Measurements from ENCODE around the gene CALML3. TPM values are rescaled to one million over a fixed set of nuclear protein-coding genes. Genes with fewer than 3 reads are reported as not detected.

The CALML3 gene
- total and polyA plus RNA-seq, 2 of the 13 experiments (the other 11 are each of a cell fraction or from before 2014, with no cell fraction given) = not detected

DNA sequence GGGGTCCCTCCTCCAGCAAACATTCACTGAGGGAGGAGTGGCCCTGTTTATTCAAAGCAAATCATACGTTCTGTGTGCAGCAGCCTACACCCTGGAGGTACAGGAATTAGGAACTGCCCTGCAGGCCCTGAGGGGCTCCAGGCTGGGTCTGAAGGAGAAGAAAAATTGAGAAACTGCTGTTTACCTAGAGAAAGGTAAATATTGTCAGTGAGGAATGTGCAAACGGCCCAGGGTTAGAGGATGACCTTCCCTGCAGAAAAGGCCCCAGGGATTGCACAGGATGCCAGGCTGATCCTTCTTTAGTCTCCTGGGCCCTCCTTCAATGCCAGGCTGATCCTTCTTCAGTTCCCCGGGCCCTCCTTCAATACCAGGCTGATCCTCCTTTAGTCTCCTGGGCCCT is 31.1 kb upstream of the CALML3 start:
- H3K4me2 ChIP-seq (ENCODE audit: low read depth, low read length) = peak overlapping the region; percentile 64
- POLR2A ChIA-PET = interaction anchor here (1.3 to 1.7 kb wide), 2 partner anchors 47 to 54 kb away, joined by 5 to 7 read pairs; no protein-coding TSS in a partner anchor
- H3K27ac ChIP-seq (ENCODE audit: extremely low read length, insufficient read depth, low read length) = no peak overlapping the region
- H3K4me1 ChIP-seq (ENCODE audit: insufficient read depth, low read length) = peaks cover 54% of the 10 kb centered on the region
- no peaks in the 10 kb centered on the region for H4K20me1 ChIP-seq (ENCODE audit: insufficient read depth, low read length)
- no peaks in the 10 kb centered on the region for H3K36me3 ChIP-seq (replicated peaks in 1 of 2; ENCODE audit: control insufficient read depth in 1 of 2, insufficient read depth in 2 of 2, low read length in 2 of 2)
- in situ Hi-C loops (cut with HindIII; ENCODE audit: extremely low pct_ligation_motif_present, low pct_unique_long_range_greater_than_20kb) = no loop called here
- no TSS peak for BruUV-seq (replicated peaks)
- no peak overlapping the region for H2AFZ ChIP-seq (ENCODE audit: low read length)
- peaks cover 0 to 16% of the 10 kb centered on the region in 2 experiments; a peak in 3 of 5 replicates for H3K27me3 ChIP-seq (ENCODE audit: control insufficient read depth in 1 of 2, insufficient read depth in 2 of 2, low read length in 2 of 2)
- FAIRE-seq (peak; percentile 93), DNase-seq (ENCODE audit: low spot score) (peak; percentile 50), ATAC-seq (peak; percentile 70)
- peaks cover 11% of the 10 kb centered on the region; the same call in 1 of the 2 replicates for H3K9me3 ChIP-seq (ENCODE audit: low read length)
- WGBS (ENCODE audit: low lambda C conversion rate) = 0% methylated on average over 2 of the region's 3 CpGs
- H3K9ac ChIP-seq (ENCODE audit: insufficient read depth, low read depth, low read length) = no peak overlapping the region
- H3K4me3 ChIP-seq (replicated peaks in 1 of 3; ENCODE audit: insufficient read depth in 1 of 3, low read depth in 2 of 3, low read length in 3 of 3) = peak overlapping the region in 1 of 3 experiments; percentile 13; a peak in 2 of 6 replicates
- H3K79me2 ChIP-seq (ENCODE audit: insufficient read depth, low read length) = no peaks in the 10 kb centered on the region
- CTCF ChIA-PET (ENCODE audit: low intra/inter-chr PET ratio, low total read pairs) = no interaction called here
- intact Hi-C loops (cut with micrococcal nuclease; ENCODE audit: unreplicated experiment) = no loop called here
- TF ChIP-seq SRSF9 (IDR thresholded peaks at IDR 0.05; ENCODE audit: borderline replicate concordance, insufficient read depth, low read depth, low read length, poor library complexity, severe bottlenecking) = no peak
- TF ChIP-seq TCF7 (IDR thresholded peaks at IDR 0.05; ENCODE audit: low read depth) = 0 out of 2 replicates have a peak, but pooled peaks have one; percentile 14
- peak; percentile 55; the same call in 1 of the 2 replicates for TF ChIP-seq ZNF124 (CRISPR knock-in tag; IDR thresholded peaks at IDR 0.05)
- TF ChIP-seq ZNF644 (CRISPR knock-in tag; IDR thresholded peaks at IDR 0.05; ENCODE audit: low read depth) = no peak
- peak in 1 of 2 experiments; percentile 81; a peak in 3 of 4 replicates for TF ChIP-seq EP300 (IDR thresholded peaks at IDR 0.05; ENCODE audit: low read depth in 2 of 2, low read length in 2 of 2)
- TF ChIP-seq EP300 (CRISPR knock-in tag; IDR thresholded peaks at IDR 0.05; ENCODE audit: borderline replicate concordance) = peak; percentile 48; the same call in 1 of the 2 replicates
- TF ChIP-seq, protein P1, sequence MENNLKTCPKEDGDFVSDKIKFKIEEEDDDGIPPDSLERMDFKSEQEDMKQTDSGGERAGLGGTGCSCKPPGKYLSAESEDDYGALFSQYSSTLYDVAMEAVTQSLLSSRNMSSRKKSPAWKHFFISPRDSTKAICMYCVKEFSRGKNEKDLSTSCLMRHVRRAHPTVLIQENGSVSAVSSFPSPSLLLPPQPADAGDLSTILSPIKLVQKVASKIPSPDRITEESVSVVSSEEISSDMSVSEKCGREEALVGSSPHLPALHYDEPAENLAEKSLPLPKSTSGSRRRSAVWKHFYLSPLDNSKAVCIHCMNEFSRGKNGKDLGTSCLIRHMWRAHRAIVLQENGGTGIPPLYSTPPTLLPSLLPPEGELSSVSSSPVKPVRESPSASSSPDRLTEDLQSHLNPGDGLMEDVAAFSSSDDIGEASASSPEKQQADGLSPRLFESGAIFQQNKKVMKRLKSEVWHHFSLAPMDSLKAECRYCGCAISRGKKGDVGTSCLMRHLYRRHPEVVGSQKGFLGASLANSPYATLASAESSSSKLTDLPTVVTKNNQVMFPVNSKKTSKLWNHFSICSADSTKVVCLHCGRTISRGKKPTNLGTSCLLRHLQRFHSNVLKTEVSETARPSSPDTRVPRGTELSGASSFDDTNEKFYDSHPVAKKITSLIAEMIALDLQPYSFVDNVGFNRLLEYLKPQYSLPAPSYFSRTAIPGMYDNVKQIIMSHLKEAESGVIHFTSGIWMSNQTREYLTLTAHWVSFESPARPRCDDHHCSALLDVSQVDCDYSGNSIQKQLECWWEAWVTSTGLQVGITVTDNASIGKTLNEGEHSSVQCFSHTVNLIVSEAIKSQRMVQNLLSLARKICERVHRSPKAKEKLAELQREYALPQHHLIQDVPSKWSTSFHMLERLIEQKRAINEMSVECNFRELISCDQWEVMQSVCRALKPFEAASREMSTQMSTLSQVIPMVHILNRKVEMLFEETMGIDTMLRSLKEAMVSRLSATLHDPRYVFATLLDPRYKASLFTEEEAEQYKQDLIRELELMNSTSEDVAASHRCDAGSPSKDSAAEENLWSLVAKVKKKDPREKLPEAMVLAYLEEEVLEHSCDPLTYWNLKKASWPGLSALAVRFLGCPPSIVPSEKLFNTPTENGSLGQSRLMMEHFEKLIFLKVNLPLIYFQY (CRISPR knock-in tag; IDR thresholded peaks at IDR 0.05; ENCODE audit: borderline replicate concordance) = no peak
- TF ChIP-seq FOXA3 (CRISPR knock-in tag; IDR thresholded peaks at IDR 0.05) = peak; percentile 95
- peak; percentile 71 for TF ChIP-seq CEBPG (CRISPR knock-in tag; IDR thresholded peaks at IDR 0.05)
- no peak for TF ChIP-seq SOX13 (IDR thresholded peaks at IDR 0.05)
- TF ChIP-seq SOX13 (CRISPR knock-in tag; conservative IDR thresholded peaks at IDR 0.05 in 1 of 2, IDR thresholded peaks at IDR 0.05 in 1 of 2) = peak in 1 of 2 experiments; percentile 42; a peak in 1 of 4 replicates
- TF ChIP-seq ZNF777 (CRISPR knock-in tag; IDR thresholded peaks at IDR 0.05) = no peak
- TF ChIP-seq YEATS2 (CRISPR knock-in tag; IDR thresholded peaks at IDR 0.05; ENCODE audit: borderline replicate concordance) = 0 out of 2 replicates have a peak, but pooled peaks have one; percentile 34
- no peak for TF ChIP-seq PAX8 (CRISPR knock-in tag; IDR thresholded peaks at IDR 0.05; ENCODE audit: borderline replicate concordance)
- TF ChIP-seq NFYB (CRISPR knock-in tag; IDR thresholded peaks at IDR 0.05) = no peak
- TF ChIP-seq FOXK1 (CRISPR knock-in tag; IDR thresholded peaks at IDR 0.05; ENCODE audit: borderline replicate concordance, low read depth) = peak; percentile 45; the same call in 1 of the 2 replicates
- TF ChIP-seq, protein P2, sequence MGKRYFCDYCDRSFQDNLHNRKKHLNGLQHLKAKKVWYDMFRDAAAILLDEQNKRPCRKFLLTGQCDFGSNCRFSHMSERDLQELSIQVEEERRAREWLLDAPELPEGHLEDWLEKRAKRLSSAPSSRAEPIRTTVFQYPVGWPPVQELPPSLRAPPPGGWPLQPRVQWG (CRISPR knock-in tag; IDR thresholded peaks at IDR 0.05; ENCODE audit: borderline replicate concordance, low read depth) = no peak
- TF ChIP-seq ATAD3A (CRISPR knock-in tag; IDR thresholded peaks at IDR 0.05) = no peak
- no peak for TF ChIP-seq KLF15 (CRISPR knock-in tag; IDR thresholded peaks at IDR 0.05; ENCODE audit: borderline replicate concordance)
- TF ChIP-seq HCFC1 (IDR thresholded peaks at IDR 0.05; ENCODE audit: low read depth, low read length) = no peak
- TF ChIP-seq ZNF746 (CRISPR knock-in tag; IDR thresholded peaks at IDR 0.05) = 0 out of 2 replicates have a peak, but pooled peaks have one; percentile 26
- TF ChIP-seq ISL2 (CRISPR knock-in tag; IDR thresholded peaks at IDR 0.05) = peak; percentile 64
- TF ChIP-seq FOXP1 (IDR thresholded peaks at IDR 0.05) = no peak
- peak; percentile 62 for TF ChIP-seq FOXP1 (CRISPR knock-in tag; IDR thresholded peaks at IDR 0.05)

Data from HepG2 (cell line).